Activated CD8-positive, alpha-beta memory T cell treated with anti-CD3 and anti-CD28 coated beads, Interleukin-2, amount 10 ng/mL, durations not matched to agents 7 days and 5 days (primary cell): ENCODE data around the gene SDK1. TPM values are rescaled to one million over a fixed set of nuclear protein-coding genes. Genes with fewer than 3 reads are reported as not detected.

ENCODE experiments used
- ATAC-seq: fragments of 150-1000 bp; cut with Tn5 transposase; one replicate; pipeline ENCODE4 v1.10.0; 2021; ENCODE audit warnings: moderate library complexity
- CTCF ChIA-PET: fragments of 350-600 bp; sonication (Branson Sonifier 250); formaldehyde crosslinking; loops from one replicate; lab custom pipeline; 2021; ENCODE audit warnings: antibody characterized with exemption; lab: Charles Lee
- DNase-seq: peaks from one replicate; pipeline ENCODE4 v3.0.0-alpha.2; 2020
- H3K27ac Mint-ChIP-seq: one replicate; pipeline ENCODE4 v1.8.0; 2021; ENCODE audit warnings: mild to moderate bottlenecking, mixed read lengths
- H3K27me3 Mint-ChIP-seq: one replicate; pipeline ENCODE4 v1.8.0; 2021; ENCODE audit warnings: mixed read lengths
- H3K36me3 Mint-ChIP-seq: one replicate; pipeline ENCODE4 v1.8.0; 2021; ENCODE audit warnings: mild to moderate bottlenecking, mixed read lengths
- H3K4me1 Mint-ChIP-seq: one replicate; pipeline ENCODE4 v1.8.0; 2021; ENCODE audit warnings: mixed read lengths
- H3K4me3 Mint-ChIP-seq: one replicate; pipeline ENCODE4 v1.8.0; 2021; ENCODE audit warnings: mild to moderate bottlenecking, moderate library complexity, mixed read lengths
- H3K9me3 Mint-ChIP-seq: one replicate; pipeline ENCODE4 v1.8.0; 2022; ENCODE audit warnings: low read depth, mixed read lengths
- total RNA-seq, 2 experiments: library from RNA; stranded (reverse); gene quantifications; one replicate each; pipeline ENCODE4 v1.2.3, GENCODE V29; 2021

SDK1 gene
- total RNA-seq, 2 experiments from 2014 or later = 0.05 to 0.06 TPM

DNA sequence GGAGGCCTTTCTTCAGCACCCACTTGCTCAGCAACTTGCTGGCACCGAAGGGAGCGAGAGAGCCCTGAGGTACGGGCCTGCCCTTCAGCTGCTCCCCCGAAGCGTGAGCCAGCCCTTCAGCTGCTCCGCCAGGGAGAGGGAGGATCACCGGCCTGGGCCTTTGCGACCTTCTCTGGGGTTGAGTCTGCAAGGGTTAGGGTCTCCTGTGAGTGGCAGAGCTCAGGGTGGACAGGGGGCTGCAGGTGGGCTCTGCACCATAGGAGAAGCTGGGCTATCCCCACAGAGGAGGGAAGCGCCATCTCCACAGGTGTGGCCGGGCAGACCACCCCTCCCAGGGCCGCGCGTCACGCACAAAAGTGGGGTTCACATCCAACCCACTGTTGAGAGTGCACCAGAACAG is 890.5 kb downstream of the SDK1 start:
- H3K27ac Mint-ChIP-seq = no peak overlapping the region
- H3K4me3 Mint-ChIP-seq = no peak overlapping the region
- no peaks in the 10 kb centered on the region for H3K36me3 Mint-ChIP-seq
- no peaks in the 10 kb centered on the region for H3K27me3 Mint-ChIP-seq
- DNase-seq = no peak
- CTCF ChIA-PET = no interaction called here
- H3K9me3 Mint-ChIP-seq = no peaks in the 10 kb centered on the region
- no peaks in the 10 kb centered on the region for H3K4me1 Mint-ChIP-seq
- ATAC-seq = no peak

DNA sequence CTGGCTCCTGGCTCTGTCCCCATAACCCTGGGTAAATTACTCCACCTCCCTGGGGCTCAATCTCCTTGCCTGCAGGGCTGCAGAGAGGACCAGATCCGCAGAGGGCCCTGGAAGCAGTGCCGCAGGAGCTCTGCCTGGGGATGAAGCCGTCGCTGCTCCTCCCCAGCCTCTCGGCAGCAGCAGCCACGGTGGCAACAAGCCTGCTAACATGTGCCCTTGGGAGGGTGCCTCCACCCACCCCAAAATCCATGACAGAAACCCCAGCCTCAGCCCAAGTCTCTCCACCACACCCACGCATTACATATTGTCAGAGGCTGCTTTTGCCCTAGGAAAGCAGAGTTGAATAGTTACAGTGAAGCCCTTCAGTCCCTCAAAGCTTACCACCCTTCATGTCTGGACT is 894.6 kb downstream of the SDK1 start:
- ATAC-seq = no peak
- H3K36me3 Mint-ChIP-seq = no peaks in the 10 kb centered on the region
- no peak for DNase-seq
- no peak overlapping the region for H3K4me3 Mint-ChIP-seq
- CTCF ChIA-PET = no interaction called here
- no peaks in the 10 kb centered on the region for H3K4me1 Mint-ChIP-seq
- H3K27ac Mint-ChIP-seq = no peak overlapping the region
- no peaks in the 10 kb centered on the region for H3K9me3 Mint-ChIP-seq
- no peaks in the 10 kb centered on the region for H3K27me3 Mint-ChIP-seq

DNA sequence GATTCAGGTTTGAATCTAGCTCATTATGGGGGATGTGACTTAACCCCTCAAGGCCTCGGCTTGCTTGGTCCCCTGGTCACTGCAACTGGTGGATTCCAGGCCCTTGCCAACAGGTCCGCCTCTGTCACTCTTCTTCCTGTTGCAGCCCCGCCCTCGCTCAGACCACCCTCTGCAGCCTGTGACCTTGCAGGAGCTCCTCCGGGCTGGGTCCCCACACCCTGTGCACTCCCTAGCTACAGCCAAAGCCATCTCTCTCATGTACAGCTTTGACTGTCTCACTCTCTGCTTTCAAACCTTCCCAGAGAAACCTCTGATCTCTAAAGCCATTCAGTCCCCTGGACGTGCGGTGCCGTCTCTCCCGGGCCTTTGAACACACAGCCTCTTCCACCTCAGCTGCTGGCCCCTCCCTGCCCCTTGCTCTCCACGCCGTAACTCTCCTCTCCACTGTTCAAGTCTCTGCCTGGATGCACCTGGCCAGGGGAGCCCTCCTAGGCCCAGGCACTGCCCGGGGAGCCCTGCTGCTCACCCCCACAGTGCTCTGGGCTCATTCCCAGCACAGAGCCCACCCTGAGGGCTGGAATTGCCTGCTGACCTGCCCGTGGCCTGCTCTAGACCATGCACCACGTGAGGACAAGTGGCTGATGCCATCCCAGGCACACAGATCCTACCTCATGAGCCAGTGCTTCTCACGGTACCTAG is 895.2 kb downstream of the SDK1 start:
- Mint-ChIP-seq H3K36me3 (no peaks in the 10 kb centered on the region), H3K27me3 (no peaks in the 10 kb centered on the region), H3K4me1 (no peaks in the 10 kb centered on the region), H3K27ac (no peak overlapping the region), H3K9me3 (no peaks in the 10 kb centered on the region), H3K4me3 (no peak overlapping the region)
- no peak for DNase-seq
- ATAC-seq = no peak
- CTCF ChIA-PET = no interaction called here

DNA sequence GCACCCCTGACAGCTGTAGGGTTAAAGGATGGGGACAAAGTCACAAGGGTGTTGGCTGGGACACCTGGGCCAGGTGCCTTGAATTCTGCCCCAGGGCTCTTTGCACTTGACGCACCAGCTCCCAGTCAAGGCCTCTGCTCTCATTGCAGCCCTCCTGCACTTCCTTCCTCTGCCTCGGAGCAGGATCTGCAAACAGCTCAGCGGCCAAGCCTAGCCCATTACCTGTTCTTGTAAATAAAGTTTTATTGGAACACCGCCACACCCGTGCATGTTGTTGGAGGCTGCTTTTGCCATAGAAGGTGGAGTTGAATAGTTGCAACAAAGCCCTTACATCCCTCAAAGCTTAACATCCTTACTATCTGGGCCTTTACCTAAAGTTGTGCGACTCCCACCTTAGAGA is 897.2 kb downstream of the SDK1 start:
- no peaks in the 10 kb centered on the region for H3K36me3 Mint-ChIP-seq
- ATAC-seq = no peak
- H3K27ac Mint-ChIP-seq = no peak overlapping the region
- H3K4me3 Mint-ChIP-seq = no peak overlapping the region
- H3K9me3 Mint-ChIP-seq = no peaks in the 10 kb centered on the region
- H3K27me3 Mint-ChIP-seq = no peaks in the 10 kb centered on the region
- no peak for DNase-seq
- CTCF ChIA-PET = no interaction called here
- no peaks in the 10 kb centered on the region for H3K4me1 Mint-ChIP-seq

DNA sequence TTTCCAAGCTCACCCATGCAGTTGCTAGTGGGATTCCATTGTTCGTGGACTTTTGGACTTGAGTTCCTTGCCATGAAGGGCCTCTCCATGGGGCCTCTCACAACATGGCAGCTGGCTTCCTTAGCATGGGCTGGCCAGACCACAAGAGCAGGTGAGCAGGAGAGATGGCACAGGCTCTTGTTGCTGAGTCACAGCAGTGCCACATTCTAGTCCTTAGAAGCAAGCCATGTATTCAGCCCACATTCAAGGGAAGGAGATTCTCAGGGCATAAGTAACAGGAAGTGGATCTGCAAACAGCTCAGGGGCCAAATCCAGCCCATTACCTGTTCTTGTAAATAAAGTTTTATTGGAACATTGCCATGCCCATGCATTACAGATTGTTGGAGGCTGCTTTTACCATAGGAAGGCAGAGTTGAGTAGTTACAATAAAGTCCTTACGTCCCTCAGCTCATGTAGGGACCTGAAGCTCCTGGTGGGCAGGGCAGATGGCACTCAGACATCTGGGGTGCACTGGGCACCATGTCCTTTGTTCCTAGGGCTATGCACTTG is 899.6 kb downstream of the SDK1 start:
- H3K27me3 Mint-ChIP-seq = no peaks in the 10 kb centered on the region
- H3K36me3 Mint-ChIP-seq = no peaks in the 10 kb centered on the region
- no peak for DNase-seq
- no peak overlapping the region for H3K4me3 Mint-ChIP-seq
- ATAC-seq = no peak
- H3K9me3 Mint-ChIP-seq = no peaks in the 10 kb centered on the region
- H3K27ac Mint-ChIP-seq = no peak overlapping the region
- CTCF ChIA-PET = no interaction called here
- no peaks in the 10 kb centered on the region for H3K4me1 Mint-ChIP-seq

DNA sequence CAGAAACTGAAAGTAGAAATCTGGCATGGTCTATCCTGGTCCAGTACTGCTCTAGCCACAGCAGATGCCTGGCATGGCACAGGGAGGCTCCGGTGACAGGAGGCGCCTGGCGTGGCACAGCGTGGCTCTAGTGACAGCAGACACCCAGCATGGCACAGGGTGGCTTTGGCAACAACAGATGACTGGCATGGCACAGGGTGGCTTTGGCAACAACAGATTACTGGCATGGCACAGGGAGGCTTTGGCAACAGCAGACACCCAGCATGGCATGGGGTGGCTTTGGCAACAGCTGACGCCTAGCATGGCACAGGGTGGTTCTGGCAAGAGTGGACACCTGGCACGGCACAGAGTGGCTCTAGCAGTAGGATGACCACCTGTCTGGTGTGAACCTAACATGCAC is 900.5 kb downstream of the SDK1 start:
- DNase-seq = no peak
- Mint-ChIP-seq H3K36me3 (no peaks in the 10 kb centered on the region), H3K27ac (no peak overlapping the region), H3K27me3 (no peaks in the 10 kb centered on the region), H3K4me1 (no peaks in the 10 kb centered on the region), H3K9me3 (no peaks in the 10 kb centered on the region), H3K4me3 (no peak overlapping the region)
- ATAC-seq = no peak
- CTCF ChIA-PET = no interaction called here

DNA sequence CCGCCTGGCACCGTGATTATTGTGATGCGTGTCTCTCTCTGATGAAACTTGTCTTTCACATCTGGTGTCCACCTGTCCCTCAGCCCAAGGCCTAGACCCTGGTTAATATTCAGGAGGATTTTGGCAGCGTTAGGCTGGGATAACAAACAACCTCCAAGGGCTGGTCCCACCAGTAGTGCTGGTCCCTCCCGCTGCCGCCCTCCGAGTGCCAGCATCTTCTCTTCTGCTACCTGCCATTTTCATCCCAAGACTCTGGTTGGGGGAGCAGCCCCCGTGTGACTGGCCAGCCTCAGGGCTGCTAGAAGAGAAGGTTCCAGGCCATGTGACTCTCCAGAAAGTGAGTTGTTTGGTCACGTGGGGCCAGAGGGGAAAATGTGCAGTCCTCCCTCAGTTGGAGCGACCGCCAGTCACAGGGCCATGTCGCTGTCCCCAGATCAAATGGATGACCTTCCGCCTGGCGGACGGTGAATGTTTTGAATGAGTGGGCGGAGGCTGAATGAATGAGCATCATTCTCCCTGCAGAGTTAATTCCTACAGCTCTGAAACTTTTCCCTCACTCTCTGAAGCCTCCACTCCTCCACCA is 901.2 kb downstream of the SDK1 start:
- Mint-ChIP-seq H3K4me3 (no peak overlapping the region), H3K4me1 (no peaks in the 10 kb centered on the region), H3K27ac (no peak overlapping the region), H3K27me3 (no peaks in the 10 kb centered on the region), H3K36me3 (no peaks in the 10 kb centered on the region), H3K9me3 (no peaks in the 10 kb centered on the region)
- CTCF ChIA-PET = no interaction called here
- DNase-seq (no peak), ATAC-seq (no peak)

DNA sequence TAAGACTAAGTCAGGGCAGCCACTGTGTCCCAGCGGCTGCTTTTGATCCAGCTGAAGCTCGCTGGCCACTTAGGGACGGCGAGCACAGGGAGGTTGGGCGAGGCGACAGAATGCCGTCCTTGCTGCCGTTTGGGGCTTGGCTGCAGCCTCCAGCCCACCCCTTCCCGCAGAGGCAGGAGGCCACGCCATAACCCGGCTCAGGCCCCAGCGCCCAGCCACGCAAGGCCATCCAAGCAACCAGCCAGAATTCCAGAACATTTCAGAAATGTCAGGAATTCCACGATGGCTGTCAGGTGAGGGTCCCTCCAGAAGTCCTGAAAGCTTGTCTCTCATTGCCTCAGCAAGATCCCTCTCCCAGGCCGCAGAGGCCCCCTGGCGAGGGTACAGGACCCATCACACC is 901.9 kb downstream of the SDK1 start:
- ATAC-seq (no peak), DNase-seq (no peak)
- Mint-ChIP-seq H3K4me1 (no peaks in the 10 kb centered on the region), H3K4me3 (no peak overlapping the region), H3K27ac (no peak overlapping the region), H3K9me3 (no peaks in the 10 kb centered on the region), H3K36me3 (no peaks in the 10 kb centered on the region), H3K27me3 (no peaks in the 10 kb centered on the region)
- CTCF ChIA-PET = no interaction called here

DNA sequence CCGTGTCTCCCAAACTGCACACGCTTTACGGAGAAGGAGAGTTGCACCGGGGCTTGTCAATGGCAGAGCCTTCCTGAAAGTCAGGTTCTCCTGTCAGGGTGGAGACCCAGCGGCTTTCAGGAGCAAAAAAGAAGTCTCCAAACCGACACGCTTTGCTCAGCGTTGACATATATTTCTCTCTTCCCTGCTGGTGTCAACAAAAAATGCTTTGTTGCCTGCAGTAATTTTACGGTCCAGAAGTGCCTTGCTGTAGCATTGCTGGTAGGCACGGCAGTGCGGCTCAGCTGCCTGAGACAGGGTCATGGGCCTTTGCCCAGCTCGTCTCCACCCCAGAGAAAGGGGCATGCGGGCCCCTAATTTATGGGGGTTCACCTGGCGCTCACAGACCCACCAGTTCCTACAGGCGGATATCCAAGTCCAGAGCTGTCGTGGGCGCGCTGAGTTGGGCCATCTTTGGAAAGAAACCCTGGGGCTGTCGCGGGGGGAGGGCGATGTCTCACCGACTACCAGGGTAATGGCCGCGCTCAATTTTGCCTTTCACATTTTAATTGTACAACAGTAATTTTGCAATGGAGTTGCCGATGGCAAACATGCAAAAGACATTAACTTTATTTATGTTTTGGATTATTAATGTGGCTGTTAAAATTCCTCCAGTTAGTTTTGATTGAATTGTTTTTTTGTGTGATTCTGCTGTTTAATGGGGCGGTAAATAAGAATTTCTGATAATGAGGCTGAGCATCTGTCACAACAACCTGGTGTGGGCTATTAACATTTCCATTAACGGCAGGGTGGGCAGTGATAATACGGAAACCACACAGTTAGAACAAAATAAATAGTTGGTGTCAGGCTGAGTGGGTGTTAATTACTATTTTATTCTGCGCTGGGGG is 902.8 kb downstream of the SDK1 start:
- H3K4me3 Mint-ChIP-seq = no peak overlapping the region
- DNase-seq (no peak), ATAC-seq (no peak)
- H3K9me3 Mint-ChIP-seq = no peaks in the 10 kb centered on the region
- no peak overlapping the region for H3K27ac Mint-ChIP-seq
- CTCF ChIA-PET = no interaction called here
- H3K4me1 Mint-ChIP-seq = no peaks in the 10 kb centered on the region
- H3K27me3 Mint-ChIP-seq = no peaks in the 10 kb centered on the region
- H3K36me3 Mint-ChIP-seq = no peaks in the 10 kb centered on the region

DNA sequence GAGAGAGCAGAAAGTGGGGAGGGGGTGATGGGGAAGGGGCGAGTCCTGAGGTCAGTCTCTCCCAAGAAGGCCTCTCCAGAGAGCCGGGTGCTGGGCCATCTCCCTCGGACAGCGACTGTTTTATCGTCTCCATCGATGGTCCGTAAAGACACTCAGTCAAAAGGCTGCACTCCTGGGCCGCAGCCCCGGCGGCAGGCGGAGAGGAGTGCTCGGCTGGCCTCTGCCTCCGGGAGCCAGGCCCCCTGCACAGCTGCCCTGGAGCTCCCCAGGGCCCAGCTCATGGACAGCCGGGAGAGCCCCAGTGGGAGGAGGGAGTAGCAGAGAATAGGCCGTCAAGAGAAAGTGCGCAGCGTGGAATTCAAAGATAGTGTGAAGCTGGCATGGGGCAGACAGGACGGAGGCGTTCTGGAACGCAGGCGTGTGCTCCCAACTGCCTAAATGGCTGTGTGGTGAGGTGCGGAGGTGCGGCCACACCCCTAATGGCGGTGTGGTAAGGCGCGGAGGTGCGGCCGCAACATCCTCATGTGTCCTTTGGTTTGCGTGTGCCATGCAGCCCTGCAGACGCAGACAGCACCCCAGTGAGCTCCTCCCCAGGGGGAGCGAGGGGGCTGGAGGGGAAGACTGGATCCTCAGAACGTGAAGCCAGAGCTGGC is 903.6 kb downstream of the SDK1 start:
- no peaks in the 10 kb centered on the region for H3K9me3 Mint-ChIP-seq
- ATAC-seq (no peak), DNase-seq (no peak)
- H3K27me3 Mint-ChIP-seq = no peaks in the 10 kb centered on the region
- H3K4me1 Mint-ChIP-seq = no peaks in the 10 kb centered on the region
- H3K4me3 Mint-ChIP-seq = no peak overlapping the region
- H3K36me3 Mint-ChIP-seq = no peaks in the 10 kb centered on the region
- CTCF ChIA-PET = no interaction called here
- no peak overlapping the region for H3K27ac Mint-ChIP-seq

DNA sequence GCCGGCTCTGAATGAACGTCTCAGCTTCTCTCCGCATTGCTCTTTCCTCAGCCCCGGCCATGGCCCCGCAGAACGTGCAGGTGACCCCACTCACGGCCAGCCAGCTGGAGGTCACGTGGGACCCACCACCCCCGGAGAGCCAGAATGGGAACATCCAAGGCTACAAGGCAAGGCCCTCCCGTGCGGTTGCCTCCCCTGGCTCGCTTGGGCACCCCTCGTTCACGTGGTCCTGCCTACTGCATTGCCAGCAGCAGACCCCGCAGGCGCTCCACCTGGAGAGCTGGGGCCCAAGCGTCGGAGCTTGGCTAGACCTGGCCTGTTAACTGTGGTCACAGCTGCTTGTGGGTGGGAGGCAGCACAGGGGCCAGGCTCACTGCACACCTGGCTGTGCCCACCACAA is 904.8 kb downstream of the SDK1 start:
- CTCF ChIA-PET = no interaction called here

DNA sequence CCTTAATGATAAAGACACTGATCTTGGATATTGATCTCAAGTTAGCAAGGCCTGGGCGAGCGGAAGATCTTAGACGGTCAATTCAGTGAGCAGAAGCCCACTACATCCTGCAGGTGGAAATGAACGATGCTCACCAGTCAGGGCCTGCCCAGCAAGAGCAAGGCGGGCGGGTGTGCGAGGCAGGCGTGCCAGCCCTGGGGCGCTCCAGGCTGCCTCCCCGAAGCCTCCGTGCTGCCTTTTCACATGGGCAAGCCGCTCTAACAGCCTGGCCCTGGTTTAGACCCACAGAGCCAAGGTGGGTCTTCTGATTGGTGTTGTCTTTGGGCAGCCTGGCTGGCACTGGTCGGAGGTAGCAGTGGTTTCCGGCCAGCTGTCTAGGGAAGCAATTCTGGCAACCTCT is 906.0 kb downstream of the SDK1 start:
- DNase-seq = no peak
- CTCF ChIA-PET = no interaction called here
- H3K4me1 Mint-ChIP-seq = no peaks in the 10 kb centered on the region
- no peaks in the 10 kb centered on the region for H3K9me3 Mint-ChIP-seq
- no peak overlapping the region for H3K27ac Mint-ChIP-seq
- no peak for ATAC-seq
- no peaks in the 10 kb centered on the region for H3K36me3 Mint-ChIP-seq
- H3K4me3 Mint-ChIP-seq = no peak overlapping the region
- no peaks in the 10 kb centered on the region for H3K27me3 Mint-ChIP-seq

More for the DNA sequence above, 904.8 kb downstream of the SDK1 start:
- Mint-ChIP-seq H3K9me3 (no peaks in the 10 kb centered on the region), H3K27me3 (no peaks in the 10 kb centered on the region), H3K27ac (no peak overlapping the region), H3K36me3 (no peaks in the 10 kb centered on the region), H3K4me1 (no peaks in the 10 kb centered on the region), H3K4me3 (no peak overlapping the region)
- DNase-seq (no peak), ATAC-seq (no peak)

DNA sequence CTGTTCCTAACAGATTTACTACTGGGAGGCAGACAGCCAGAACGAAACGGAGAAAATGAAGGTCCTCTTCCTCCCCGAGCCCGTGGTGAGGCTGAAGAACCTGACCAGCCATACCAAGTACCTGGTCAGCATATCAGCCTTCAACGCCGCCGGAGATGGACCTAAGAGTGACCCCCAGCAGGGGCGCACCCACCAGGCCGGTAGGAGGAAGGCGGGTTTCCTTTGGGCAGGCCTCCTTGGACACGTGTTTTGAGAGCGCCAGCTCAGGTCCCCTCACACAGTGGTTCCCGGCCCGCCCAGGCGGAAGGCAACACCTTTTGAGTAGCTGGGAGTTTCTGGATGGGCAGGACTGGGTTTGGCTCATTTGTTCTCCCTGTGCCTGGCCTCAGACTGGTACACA is 907.0 kb downstream of the SDK1 start:
- no peaks in the 10 kb centered on the region for H3K9me3 Mint-ChIP-seq
- ATAC-seq (no peak), DNase-seq (no peak)
- H3K4me1 Mint-ChIP-seq = no peaks in the 10 kb centered on the region
- H3K27me3 Mint-ChIP-seq = no peaks in the 10 kb centered on the region
- H3K27ac Mint-ChIP-seq = no peak overlapping the region
- no peak overlapping the region for H3K4me3 Mint-ChIP-seq
- CTCF ChIA-PET = no interaction called here
- H3K36me3 Mint-ChIP-seq = no peaks in the 10 kb centered on the region
